Calu3 (cell line): Measurements from ENCODE around the gene FOXC2. TPM values are rescaled to one million over a fixed set of nuclear protein-coding genes. Genes with fewer than 3 reads are reported as not detected.

ENCODE experiments used
- BruUV-seq: library from RNA; stranded (reverse); fragments of 400-500 nt; replicated peaks from 2 replicates; lab custom pipeline; 2021; lab: Mats Ljungman, UMichigan
- CTCF ChIA-PET: fragments of 300-600 bp; sonication (Branson Sonifier 250); formaldehyde crosslinking; loops from one replicate; lab custom pipeline; 2022; ENCODE audit warnings: antibody characterized with exemption; lab: Charles Lee
- DNase-seq: peaks from one replicate; pipeline ENCODE4 v3.0.0; 2022
- H3K27ac Mint-ChIP-seq: one replicate; pipeline ENCODE4 v1.8.0; 2022; ENCODE audit warnings: mixed read lengths; ENCODE audit not compliant: unreplicated experiment
- H3K27me3 Mint-ChIP-seq: one replicate; pipeline ENCODE4 v1.8.0; 2022; ENCODE audit warnings: mixed read lengths; ENCODE audit not compliant: unreplicated experiment
- H3K36me3 Mint-ChIP-seq: one replicate; pipeline ENCODE4 v1.8.0; 2022; ENCODE audit warnings: mild to moderate bottlenecking, moderate library complexity, mixed read lengths; ENCODE audit not compliant: insufficient read depth, unreplicated experiment
- H3K4me1 Mint-ChIP-seq: one replicate; pipeline ENCODE4 v1.8.0; 2022; ENCODE audit warnings: mild to moderate bottlenecking, low read depth, mixed read lengths; ENCODE audit not compliant: unreplicated experiment
- H3K4me3 Mint-ChIP-seq: one replicate; pipeline ENCODE4 v1.8.0; 2022; ENCODE audit warnings: mild to moderate bottlenecking, low read depth, moderate library complexity, mixed read lengths; ENCODE audit not compliant: unreplicated experiment
- H3K9me3 Mint-ChIP-seq: one replicate; pipeline ENCODE4 v1.8.0; 2022; ENCODE audit warnings: low read depth, mixed read lengths; ENCODE audit not compliant: unreplicated experiment
- CTCF ChIP-seq: fragments of 200-600 bp; IDR thresholded peaks from one replicate; pipeline ENCODE4 v1.8.0; 2022; ENCODE audit warnings: antibody characterized with exemption; ENCODE audit not compliant: unreplicated experiment
- intact Hi-C: fragments of 100-400 bp; cut with micrococcal nuclease; formaldehyde crosslinking; loops from one replicate; pipeline ENCODE4 v1.10.0; 2022; ENCODE audit not compliant: unreplicated experiment
- total RNA-seq: library from RNA; stranded (reverse); gene quantifications from 2 replicates; pipeline ENCODE4 v1.2.3, GENCODE V29; 2022

FOXC2 gene
- total RNA-seq, 1 experiment from 2014 or later = 10.9 TPM

DNA sequence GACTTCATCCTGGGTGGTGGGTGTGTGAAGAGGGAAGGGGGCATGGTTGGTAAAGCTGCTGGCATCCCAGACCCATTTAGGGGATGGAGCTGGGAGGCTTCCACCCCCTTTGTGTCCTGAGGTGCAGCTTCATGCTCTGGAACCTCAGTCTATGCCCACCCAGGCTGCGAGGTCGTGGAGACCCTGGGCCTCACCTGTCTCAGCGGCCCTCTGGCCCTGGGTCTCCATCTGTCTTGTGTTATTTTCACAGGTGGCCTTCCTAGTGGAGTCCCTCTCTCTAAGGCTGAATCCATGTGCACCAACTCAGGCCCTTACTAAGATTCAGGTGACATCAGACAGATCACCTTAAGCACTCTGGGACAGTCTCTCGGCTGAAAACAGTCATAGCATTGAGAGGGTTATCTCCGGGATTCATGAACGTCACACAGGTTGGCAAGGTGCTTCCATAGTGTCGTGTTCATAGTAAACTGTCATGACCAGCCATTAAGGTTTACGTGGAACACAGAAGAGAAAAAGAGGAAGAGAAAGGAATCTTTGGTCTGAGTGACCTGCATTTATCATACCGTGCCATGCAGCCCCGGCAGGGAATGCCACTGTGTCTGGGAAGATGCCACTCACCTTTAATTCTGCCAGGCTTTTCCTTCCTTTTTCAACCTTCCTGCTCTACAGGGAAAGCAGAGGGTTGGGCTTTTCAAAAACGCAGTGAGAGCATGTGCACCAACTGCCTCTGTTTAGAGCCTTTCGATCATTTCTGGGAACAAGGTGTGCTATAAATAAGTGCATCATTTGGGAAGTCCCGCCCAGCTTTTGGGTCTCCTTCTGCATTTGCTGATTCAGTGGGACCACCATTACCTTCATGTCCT is 7.2 kb downstream of the FOXC2 start:
- H3K9me3 Mint-ChIP-seq = no peaks in the 10 kb centered on the region
- CTCF ChIA-PET = no interaction called here
- BruUV-seq = no TSS peak
- H3K4me1 Mint-ChIP-seq = peaks cover 49% of the 10 kb centered on the region
- H3K4me3 Mint-ChIP-seq = no peak overlapping the region
- intact Hi-C loops = loop anchor here (2.0 kb wide), 1 partner anchor 261 kb away; no protein-coding TSS in a partner anchor
- H3K27ac Mint-ChIP-seq = no peak overlapping the region
- no peaks in the 10 kb centered on the region for H3K27me3 Mint-ChIP-seq
- no peak for DNase-seq
- no peak for TF ChIP-seq CTCF
- H3K36me3 Mint-ChIP-seq = peaks cover 73% of the 10 kb centered on the region

GRCh38 chr16:86574646-86575045 is 8.0 kb downstream of the FOXC2 start:
- DNase-seq = no peak
- Mint-ChIP-seq H3K36me3 (peaks cover 73% of the 10 kb centered on the region), H3K27me3 (no peaks in the 10 kb centered on the region), H3K4me1 (peaks cover 50% of the 10 kb centered on the region), H3K27ac (no peak overlapping the region), H3K9me3 (no peaks in the 10 kb centered on the region), H3K4me3 (no peak overlapping the region)
- BruUV-seq = no TSS peak
- CTCF ChIA-PET = no interaction called here
- no peak for TF ChIP-seq CTCF
- intact Hi-C loops = loop anchor here (2.0 to 5.0 kb wide), 2 partner anchors 260 to 303 kb away; no protein-coding TSS in a partner anchor

- no TSS peak for BruUV-seq
- peaks cover 73% of the 10 kb centered on the region for H3K36me3 Mint-ChIP-seq
- DNase-seq = no peak
- H3K27ac Mint-ChIP-seq = peak overlapping the region; percentile 88
- no peaks in the 10 kb centered on the region for H3K27me3 Mint-ChIP-seq
- TF ChIP-seq CTCF = no peak
- CTCF ChIA-PET = interaction anchor here (0.6 to 1.7 kb wide), 11 partner anchors 10 to 488 kb away, joined by 3 to 23 read pairs (median 10); no protein-coding TSS in a partner anchor
- no peaks in the 10 kb centered on the region for H3K9me3 Mint-ChIP-seq
- H3K4me3 Mint-ChIP-seq = peak overlapping the region; percentile 76
- H3K4me1 Mint-ChIP-seq = peaks cover 56% of the 10 kb centered on the region
- intact Hi-C loops = loop anchor here (2.0 to 5.0 kb wide), 2 partner anchors 260 to 302 kb away; no protein-coding TSS in a partner anchor
Measured at GRCh38 chr16:86575095-86575685, 8.6 kb downstream of the FOXC2 start.

DNA sequence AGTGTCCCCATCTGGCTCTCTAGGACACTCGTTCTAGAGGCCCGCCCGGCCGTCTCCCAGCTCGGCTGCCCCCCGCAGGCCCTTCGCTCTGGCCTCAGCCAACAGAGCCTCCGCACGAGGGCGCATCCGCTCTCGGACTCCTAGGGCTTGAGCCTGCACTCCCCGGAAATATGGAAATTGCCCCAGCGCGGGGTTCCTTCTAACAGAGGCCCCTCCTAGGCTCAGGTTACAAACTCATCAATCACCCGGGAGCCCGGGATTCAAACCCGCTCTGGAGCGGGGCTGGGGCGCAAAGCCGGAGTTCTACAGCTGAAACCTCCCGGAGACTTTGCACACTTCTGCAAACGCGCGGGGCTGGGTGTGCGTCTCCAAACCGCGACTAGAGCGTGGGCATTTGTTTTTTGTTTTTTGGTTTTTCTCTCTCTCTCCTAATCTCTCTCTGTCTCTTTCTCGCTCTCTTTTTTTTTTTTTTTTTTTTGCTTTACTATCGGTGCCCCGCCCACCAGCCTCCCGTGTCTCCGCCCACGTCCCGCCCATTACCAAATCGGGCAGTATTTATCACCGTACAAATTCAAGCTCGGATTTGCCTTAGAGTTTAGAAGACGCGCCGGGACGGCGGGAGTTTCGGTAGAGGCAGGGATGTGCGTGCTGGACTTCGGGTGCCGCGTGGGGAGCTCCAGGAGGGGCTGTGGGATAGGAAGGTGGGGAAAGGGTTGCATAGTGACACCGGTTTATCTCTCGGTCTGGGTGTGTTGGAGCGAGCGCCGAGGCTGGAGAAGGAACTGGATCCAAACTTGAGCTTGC is 9.3 kb downstream of the FOXC2 start:
- Mint-ChIP-seq H3K27me3 (no peaks in the 10 kb centered on the region), H3K9me3 (no peaks in the 10 kb centered on the region), H3K27ac (peak overlapping the region; percentile 88), H3K36me3 (peaks cover 71% of the 10 kb centered on the region), H3K4me1 (peaks cover 56% of the 10 kb centered on the region), H3K4me3 (peak overlapping the region; percentile 76)
- BruUV-seq = no TSS peak
- peak; percentile 97 for DNase-seq
- peak; percentile 84 for TF ChIP-seq CTCF
- CTCF ChIA-PET = interaction anchor here (0.5 to 1.7 kb wide), 25 partner anchors 9 to 1837 kb away, joined by 3 to 23 read pairs (median 8); no protein-coding TSS in a partner anchor
- intact Hi-C loops = loop anchor here (2.0 to 5.0 kb wide), 5 partner anchors 55 to 301 kb away; no protein-coding TSS in a partner anchor
